HG02571 (cell line): Measurements from ENCODE around the gene RNF138.
"Not testable (repeated sequence)": the region's sequence is repeated elsewhere in the genome, so short reads cannot be mapped to it uniquely, and the experiment has no call there.

Source experiments
- ATAC-seq: cut with Tn5 transposase; IDR thresholded peaks from one replicate; pipeline ENCODE4 v1.9.1; 2021; ENCODE audit warnings: mild to moderate bottlenecking, moderate library complexity; ENCODE audit not compliant: unreplicated experiment

RNF138 gene, protein sequence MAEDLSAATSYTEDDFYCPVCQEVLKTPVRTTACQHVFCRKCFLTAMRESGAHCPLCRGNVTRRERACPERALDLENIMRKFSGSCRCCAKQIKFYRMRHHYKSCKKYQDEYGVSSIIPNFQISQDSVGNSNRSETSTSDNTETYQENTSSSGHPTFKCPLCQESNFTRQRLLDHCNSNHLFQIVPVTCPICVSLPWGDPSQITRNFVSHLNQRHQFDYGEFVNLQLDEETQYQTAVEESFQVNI

DNA sequence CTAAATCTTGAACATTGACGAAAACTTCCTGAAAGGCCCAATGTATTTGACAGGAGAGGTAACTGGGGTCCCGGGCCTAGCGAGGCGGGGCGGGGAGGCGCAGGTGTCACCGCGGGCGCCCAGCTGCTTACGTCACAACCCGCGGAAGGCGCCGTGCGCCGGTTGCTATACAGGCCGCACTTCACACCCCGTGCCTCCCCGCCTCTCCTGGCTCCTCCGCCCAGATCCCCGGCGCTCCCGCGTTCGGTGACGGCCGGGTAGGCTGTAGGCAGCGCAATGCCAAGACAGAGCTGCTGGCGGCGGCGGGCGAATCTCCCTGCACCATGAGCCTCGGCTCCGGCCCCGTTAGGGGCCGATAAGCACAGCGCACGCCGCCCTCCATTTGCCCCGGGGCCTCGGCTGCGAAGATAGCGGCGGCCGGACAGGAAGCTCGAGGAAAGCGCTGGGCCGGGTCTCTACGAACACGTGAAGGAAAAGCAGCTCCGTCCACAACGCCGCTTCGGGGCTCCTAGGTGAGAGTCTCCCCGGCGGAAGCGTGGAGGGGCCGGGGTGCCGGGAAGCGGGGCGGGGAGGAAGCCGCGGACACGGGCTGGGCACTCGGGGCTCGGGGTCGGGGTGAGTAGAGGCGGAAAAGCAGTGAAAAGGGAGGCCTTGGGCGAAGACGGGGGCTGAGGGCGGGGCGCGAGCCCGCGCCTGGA, at the start of gene RNF138:
TSS of gene RNF138 (plus strand) at position 151 of the 698 bp plus-strand sequence. CDS start 903 bp downstream, outside the sequence.
- ATAC-seq: peak; percentile 62

DNA sequence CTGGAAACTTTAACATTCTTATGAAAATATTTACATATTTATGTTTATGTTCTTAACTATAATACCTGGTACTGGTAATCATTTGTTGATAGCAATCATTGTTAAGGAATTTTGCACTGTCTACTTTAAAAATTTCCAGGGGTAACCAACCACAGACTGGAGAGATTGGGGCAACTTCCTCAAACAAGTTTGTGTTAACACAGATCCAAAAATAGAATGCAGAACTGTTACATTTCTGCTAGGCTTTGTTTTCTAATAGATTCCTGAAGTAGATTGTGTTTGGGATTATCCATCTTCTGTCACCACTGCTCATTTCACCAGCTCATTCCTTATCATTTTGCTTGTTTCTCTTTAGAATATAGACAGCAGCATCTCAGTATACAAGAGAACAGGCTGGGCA, 49.3 kb upstream of the RNF138 start:
- no peak for ATAC-seq

DNA sequence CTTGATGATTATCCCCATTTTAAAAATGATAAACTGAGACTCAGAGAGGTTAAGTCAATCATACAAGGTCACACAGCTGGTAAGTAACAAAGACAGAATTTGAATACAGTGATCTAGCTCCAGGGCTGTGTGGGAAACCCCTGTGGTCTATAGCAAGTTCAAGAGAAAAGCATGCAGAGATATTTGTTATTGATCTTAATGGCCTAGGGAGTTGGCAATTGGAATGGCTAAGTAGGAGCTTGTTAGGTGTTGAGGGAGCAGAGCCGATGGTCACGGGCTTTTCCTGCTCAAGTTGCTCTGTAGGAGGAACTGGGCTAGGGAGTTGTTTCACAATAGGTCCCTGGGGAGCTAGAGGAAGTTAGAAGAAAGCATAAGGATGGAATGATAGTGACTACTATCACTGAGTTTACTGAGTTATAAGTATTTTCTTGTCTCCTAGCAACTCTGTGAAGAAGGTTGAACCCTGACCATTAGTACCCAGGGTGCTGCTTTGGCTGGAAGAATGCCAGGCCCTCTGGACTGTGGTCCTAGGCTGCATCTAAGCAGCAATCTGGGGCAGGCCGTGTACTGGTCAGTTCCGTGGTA, 43.1 kb upstream of the RNF138 start:
- no peak for ATAC-seq

DNA sequence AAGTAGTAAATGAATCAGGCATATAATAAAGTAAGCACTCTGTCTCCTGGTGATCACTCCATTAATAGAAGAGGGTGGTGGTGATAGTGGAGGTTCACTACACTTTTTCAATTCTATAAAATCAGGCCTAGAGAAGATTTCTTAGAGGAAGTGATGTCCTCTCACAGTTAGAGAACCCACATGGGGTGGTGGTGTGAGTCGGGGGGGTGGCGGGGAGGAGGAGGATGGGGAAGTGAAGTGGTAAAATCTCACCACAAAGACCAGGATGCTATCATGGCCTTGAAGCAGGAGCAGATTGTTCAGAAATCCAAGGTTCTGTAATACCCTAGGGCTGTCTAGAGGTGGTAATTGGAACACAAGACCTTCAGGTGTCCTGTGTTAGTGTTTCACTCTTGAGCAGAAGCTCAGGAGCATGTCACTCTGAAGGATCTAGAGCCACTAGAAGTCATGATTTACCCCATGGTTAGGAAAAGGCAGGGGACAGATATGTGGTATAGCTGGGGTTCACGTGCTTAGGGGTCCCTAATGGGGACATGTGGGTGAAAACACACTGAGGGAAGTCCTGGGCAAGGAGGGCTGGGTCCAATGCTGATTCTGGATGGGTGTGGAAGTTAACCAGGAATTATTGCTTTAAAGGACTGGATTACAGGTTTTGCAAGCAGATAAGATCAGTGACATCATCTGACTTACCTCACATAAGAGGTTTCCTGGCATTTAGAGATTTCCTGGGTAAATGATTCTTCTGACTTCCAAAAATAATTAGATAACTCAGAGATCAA, 42.1 kb upstream of the RNF138 start:
- no peak for ATAC-seq

DNA sequence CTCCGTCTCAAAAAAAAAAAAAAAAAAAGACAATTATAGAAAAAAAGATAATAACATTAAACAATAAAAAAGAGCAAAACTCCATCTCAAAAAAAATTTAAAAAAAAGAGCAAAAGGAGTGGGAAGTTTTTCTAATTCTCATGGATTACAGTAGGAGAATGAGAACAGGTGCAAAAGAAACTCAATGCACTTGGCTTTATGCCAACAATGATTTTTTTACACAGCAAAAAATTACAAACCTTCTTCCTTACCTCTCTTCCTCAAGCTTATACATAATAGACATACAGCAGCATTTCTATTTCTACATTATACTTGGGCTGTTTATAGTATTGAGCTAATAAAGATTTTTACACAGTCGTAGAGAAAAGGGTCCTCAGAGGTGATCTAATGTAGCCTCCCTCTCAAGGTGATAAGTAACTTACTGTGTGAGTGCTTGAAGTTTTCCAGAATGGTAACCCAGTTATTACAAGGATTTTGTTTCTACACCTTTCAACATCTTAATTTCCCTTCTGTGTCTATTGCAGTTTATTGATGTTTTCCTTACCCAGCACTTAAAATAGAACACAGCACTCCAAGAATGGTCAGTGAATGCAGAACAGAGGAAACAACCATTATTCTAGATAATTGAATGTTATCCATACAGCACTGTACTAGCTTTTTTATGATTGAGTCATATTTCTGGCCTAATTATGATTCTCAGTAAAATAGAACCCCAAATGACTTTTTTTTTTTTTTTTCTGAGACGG, 34.9 kb upstream of the RNF138 start:
- no peak for ATAC-seq

DNA sequence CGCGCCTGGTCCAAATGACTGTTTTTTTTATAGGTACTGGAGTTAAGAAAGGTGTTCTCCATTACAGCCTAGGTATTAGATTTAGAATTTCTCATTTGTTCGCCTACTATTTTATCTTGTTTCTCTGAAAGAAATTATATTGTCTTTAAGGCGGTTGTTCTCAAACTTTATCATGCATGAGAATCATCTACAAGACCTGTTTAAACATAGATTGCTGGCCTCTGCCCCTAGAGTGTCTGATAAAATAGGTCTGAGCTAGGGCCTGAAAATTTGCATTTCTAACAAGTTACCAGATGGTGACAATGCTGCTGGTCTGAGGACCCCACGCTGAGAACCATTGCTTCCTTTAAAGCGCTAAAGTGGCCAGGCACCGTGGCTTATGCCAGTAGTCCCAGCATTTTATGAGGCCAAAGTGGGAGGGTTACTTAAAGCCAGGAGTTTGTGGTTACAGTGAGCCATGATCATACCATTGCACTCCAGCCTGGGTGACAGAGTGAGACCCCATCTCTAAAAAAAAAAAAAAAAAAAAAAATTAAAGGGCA, 34.0 kb upstream of the RNF138 start:
- ATAC-seq: no peak

DNA sequence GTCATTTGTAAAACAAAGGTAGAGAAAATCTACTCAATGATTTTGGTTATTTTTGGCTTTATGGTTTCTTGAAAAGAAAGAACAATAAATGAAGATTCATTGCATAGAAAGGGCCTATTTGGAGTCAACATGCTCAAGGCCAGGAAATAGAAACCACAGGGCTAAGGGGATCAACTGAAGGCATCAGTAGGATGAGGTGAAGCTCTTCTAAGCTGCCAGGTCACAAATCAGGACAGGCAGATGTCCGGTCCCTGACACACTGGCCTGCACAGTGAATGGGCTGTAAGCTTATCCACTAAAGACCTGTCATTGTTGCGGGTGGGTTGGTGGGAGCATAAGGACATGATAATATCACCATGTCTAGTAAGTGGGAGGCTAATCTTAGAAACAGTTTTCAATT, 31.6 kb upstream of the RNF138 start:
- no peak for ATAC-seq

DNA sequence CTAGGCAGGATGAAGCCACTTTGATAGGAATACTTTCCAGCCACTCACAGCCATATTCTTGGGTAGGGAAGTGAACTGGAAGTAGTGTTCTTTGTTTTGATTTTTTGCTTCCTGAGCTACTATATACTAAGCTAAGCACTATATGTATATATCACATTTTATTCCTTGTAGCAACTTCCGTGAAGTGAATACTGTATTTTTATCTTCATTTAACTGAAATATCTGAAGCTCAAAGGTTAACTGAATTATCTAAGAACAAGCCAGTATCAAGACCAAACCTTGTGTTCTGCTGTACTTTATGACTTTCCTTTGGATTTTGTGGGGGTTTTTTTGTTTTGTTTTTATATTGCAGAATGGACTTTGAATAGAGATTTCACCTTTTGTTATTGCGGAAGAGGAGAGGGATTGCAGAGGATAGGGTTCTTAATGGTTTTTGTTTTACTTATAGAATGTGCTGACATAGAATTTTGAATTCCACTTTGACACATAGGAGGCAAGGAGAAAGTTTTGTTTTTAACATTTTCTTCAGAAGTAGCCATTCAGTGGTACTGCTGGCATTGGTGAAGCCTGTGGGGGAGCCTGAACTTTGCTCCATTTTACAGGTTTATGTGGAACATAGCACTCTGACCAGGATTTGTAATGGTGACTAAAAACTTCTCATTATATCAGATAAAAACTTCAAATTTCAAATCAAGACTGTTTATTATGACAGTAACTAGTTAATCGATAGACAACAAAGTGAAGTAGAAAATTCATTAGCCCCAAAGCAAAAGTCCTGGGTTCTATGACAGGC, 24.1 kb upstream of the RNF138 start:
- no peak for ATAC-seq

DNA sequence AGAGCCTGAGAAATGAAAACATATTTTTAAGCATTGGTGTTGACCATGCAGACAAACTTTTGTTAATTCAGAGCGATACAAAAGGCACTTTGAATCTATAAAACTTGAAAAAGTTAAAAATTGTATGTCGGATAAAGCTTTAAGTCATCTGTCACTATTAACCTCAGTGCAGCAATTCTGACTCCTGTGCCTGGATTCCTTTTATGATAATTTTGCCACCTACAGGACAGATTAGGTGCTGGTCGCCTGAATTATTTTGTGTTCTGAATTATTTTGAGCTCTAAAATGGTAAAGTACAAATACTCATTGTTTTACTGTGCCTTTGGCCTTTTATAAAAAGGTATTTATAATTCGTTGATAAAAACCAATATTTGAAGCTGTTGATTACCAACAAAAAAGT, 19.4 kb upstream of the RNF138 start:
- no peak for ATAC-seq

DNA sequence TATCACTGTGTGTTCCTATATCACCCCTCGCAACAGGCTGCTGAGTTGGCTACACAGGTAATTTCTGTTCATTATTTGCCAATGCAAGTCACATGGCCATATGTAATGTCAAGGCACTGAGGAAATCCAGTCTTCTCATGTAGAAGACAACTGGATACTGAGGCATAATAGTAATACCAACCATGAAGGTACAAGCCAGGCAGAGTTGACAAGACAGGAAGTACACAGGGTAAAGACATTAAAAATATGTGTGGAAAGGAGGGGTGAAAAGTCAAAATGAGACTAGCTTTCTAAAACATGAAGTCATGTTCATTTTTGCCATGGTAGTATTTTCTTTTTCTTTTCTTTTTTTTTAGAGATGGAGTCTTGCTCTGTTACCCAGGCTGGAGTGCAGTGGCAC, 17.5 kb upstream of the RNF138 start:
- no peak for ATAC-seq

DNA sequence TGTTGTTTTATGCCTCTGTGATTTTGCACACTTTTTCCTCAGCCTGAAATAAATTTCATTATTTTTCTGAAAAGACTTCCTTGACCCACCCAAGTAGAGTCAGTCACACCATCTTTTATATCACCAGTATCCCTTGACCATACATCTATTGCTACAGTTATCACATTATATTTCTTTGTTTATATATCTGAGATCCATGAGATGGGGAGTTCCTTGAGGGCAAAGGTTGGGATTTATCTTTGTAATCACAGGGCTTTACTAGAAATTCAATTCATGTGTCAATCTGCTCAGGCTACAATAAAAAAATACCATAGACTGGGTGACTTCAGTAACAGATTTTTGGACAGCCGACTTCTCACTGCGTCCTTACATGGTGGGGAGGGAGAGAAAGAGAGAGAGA, 12.8 kb upstream of the RNF138 start:
- ATAC-seq: no peak

DNA sequence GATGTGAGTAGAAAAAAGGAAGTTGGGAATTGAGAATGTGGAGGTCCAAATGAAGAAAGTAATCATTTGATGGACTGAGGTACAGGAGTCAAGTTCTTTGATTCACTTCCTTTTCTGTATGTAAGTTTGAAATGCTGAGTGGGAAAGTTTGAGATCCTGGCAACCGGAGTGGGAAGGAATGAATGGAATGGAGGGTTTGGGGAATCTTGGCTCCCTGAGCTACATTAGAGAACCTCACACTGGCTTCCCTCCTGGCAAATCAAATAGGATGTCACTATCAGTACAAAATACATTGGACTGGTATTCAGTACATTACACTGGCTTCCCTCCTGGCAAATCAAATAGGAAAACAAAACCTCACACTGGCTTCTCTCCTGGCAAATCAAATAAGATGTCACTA, 9.8 kb upstream of the RNF138 start:
- ATAC-seq: no peak

DNA sequence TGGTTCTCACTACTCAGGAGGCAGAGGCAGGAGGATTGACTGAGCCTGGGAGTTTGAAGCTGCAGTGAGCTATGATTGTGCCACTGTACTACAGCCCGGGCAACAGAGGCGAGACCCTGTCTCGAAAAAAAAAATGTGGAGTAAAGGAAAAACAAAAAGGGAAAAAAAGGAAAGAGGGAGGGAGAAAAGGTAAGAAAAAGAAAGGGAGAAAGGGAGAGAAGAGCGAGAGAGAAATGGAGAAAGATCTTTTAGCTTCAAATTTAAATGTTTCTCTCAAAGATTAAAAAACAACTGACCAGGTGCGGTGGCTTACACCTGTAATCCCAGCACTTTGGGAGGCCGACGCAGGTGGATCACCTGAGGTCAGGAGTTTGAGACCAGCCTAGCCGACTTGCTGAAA, 7.9 kb upstream of the RNF138 start:
- no peak for ATAC-seq

DNA sequence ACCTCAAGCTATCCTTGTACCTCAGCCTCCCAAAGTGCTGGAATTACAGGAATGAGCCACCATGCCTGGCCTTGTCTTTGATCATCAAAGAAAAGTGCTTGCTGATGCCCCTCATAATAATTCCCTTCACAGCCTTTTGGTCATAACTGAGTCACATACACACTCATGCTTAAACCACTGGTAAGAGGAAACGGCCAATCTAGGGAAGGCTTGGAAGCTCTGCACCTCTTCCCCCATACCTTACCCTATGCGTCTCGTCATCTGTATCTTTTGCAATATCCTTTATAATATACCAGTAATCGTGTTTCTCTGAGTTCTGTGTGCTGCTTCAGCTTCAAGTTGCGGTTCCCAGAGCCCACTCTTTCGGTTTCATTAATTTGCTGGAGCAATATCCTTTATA, 4.8 kb upstream of the RNF138 start:
- no peak for ATAC-seq

DNA sequence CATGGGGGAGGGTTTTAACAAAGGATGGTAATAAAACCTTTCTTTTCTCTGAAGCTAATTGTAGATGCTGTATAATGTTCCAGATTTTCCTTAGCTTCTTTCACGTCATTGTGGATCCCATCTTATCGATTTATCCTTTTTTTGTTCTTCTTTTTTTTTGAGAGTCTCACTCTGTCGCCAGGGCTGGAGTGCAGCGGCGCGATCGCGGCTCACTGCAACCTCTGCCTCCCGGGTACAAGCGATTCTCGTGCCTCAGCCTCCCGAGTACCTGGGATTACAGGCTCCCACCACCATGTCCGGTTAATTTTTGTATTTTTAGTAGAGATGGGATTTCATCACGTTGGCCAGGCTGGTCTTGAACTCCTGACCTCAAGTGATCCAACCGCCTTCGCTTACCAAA, 843 bp upstream of the RNF138 start:
- ATAC-seq: not testable (repeated sequence)

DNA sequence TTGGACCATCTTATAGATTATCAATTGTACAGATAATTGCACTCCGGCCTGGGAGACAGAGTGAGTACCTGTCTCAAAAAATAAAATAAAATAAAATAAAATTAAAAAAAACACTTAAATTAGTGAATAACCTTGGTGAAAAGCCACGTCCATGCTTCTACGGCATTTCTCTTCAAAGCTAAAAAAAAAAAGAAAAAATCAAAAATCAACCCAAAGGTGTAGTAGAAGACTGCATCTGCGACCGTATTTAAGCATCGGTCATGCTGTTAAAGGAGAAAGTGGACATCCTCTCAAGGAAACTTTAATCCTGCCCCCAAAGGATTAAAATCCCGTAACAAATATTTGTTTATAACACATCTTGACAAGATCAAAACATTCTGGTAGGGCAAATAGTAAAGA, 350 bp upstream of the RNF138 start:
- no peak for ATAC-seq

DNA sequence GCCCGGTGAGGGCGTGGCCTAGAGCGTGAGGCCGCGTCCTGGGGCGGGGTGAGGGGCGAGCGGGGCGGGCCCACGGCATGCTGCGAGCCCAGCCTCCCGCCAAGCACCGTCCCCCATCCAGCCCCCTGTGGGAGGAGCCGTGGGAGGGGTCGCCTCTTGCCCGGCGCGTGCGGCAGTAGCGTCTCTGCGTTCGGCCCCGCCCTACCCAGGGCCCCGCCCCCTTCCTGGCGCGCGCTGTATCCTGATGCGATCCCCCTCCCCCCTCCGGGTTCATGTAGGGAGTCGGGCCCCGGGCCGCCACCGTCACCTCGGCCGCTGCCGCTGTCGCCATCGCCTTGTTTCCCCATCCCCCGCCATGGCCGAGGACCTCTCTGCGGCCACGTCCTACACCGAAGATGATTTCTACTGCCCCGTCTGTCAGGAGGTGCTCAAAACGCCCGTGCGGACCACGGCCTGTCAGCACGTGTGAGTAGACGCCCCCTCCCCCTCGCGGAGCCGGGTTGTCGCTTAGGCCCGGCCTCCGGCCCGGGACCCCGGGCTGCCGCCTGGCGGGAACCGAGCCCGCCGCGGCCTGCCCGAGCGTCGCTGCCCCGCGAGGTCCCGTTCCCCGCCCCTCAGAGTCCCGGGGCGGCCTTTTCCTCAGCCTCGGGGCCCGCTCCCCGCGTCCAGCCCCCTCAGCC, 888 bp downstream of the RNF138 start:
- peak; percentile 80 for ATAC-seq

DNA sequence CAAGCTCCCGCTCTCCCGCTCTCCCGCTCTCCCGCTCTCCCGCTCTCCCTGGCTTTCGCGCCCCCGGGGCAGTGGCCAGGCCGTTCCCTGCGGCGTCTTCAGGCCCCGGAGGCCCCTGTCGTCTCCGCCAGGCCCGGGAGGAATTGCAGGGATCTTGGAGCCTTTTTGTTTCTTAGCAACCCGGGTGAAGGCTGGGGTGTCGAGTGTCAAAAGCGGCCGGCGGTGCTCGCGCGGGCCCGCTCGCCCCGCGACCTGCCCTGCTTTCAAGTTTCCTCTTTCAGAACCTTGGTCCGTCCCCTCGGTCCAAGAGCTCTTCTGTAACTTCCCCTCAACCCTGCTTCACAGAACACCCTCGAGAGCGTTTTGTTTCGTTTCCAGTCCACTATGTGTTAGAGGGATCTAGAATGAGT, 1.4 kb downstream of the RNF138 start:
- peak; percentile 34 for ATAC-seq

DNA sequence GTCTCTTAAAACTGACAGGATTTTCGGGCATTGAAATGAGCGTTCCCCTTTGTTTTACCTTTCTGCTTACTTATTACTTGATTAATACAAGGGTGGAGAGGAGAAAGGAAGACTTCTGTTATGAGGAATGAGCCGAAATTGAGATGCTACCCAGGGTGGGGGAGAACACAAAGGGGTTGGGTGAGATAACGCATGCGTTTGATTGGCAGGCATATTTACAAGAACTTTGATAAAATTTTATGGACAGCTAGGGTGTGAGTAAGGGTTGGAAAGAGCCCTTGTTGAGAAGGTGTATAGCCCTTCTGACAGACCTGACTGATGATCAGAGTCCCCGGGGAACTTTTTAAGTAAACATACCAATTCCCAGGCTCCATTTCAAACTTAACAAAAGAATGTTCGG, 1.8 kb downstream of the RNF138 start:
- no peak for ATAC-seq
